ENCODE results near the gene HEXIM1.

The HEXIM1 gene

GRCh38 chr17:45148183-45149036 lies at the start of gene HEXIM1:
TSS of gene HEXIM1 (plus strand) at chr17:45148475. CDS start at chr17:45149191, 716 bp downstream.
- DNase-seq: peak; percentile 99

GRCh38 chr17:45098869-45099616 lies 49.2 kb upstream of the HEXIM1 start:
- DNase-seq: peak; percentile 84

GRCh38 chr17:45101546-45101882 lies 46.8 kb upstream of the HEXIM1 start:
- DNase-seq: no peak

- DNase-seq: no peak
Observed at GRCh38 chr17:45101883-45102811, 46.1 kb upstream of the HEXIM1 start.

- no peak for DNase-seq
Observed at GRCh38 chr17:45102856-45103255, 45.4 kb upstream of the HEXIM1 start.

- DNase-seq: no peak
Observed at GRCh38 chr17:45103269-45103795, 44.9 kb upstream of the HEXIM1 start.

GRCh38 chr17:45104029-45104428 lies 44.2 kb upstream of the HEXIM1 start:
- DNase-seq: no peak

- no peak for DNase-seq
Observed at GRCh38 chr17:45104497-45104896, 43.8 kb upstream of the HEXIM1 start.

GRCh38 chr17:45104907-45105624 lies 43.2 kb upstream of the HEXIM1 start:
- no peak for DNase-seq

GRCh38 chr17:45106096-45106495 lies 42.2 kb upstream of the HEXIM1 start:
- DNase-seq: no peak

- no peak for DNase-seq
Observed at GRCh38 chr17:45106582-45106981, 41.7 kb upstream of the HEXIM1 start.

GRCh38 chr17:45107293-45108010 lies 40.8 kb upstream of the HEXIM1 start:
- DNase-seq: no peak

- no peak for DNase-seq
Observed at GRCh38 chr17:45108051-45108450, 40.2 kb upstream of the HEXIM1 start.

- no peak for DNase-seq
Observed at GRCh38 chr17:45108595-45109521, 39.4 kb upstream of the HEXIM1 start.

- no peak for DNase-seq
Observed at GRCh38 chr17:45110676-45111611, 37.3 kb upstream of the HEXIM1 start.

- DNase-seq: no peak
Observed at GRCh38 chr17:45111850-45112249, 36.4 kb upstream of the HEXIM1 start.

GRCh38 chr17:45112559-45113423 lies 35.5 kb upstream of the HEXIM1 start:
- DNase-seq: no peak

GRCh38 chr17:45113424-45113754 lies 34.9 kb upstream of the HEXIM1 start:
- DNase-seq: no peak

Data from OCI-M1 (cell line).